SU-DHL-6 (cell line): ENCODE measurements around the gene FMNL3.

Experiments used
- H2AFZ ChIP-seq: fragments of 200-600 bp; sonication (generic); 2 replicates; pipeline ENCODE4 v1.6.1; 2014; ENCODE audit warnings: low read depth, mild to moderate bottlenecking, moderate library complexity, mixed read lengths, antibody characterized with exemption, low read length; ENCODE audit not compliant: severe bottlenecking
- H3F3A ChIP-seq: fragments of 200-600 bp; shearing (Covaris generic); 2 replicates; pipeline ENCODE4 v1.6.0; 2016; ENCODE audit warnings: antibody characterized with exemption, mild to moderate bottlenecking; ENCODE audit not compliant: insufficient read depth
- H3K27ac ChIP-seq: fragments of 200-600 bp; sonication (generic); 2 replicates; pipeline ENCODE4 v1.5.1; 2016; ENCODE audit warnings: low read depth, mild to moderate bottlenecking, low read length, moderate library complexity, mixed read lengths
- H3K27me3 ChIP-seq: fragments of 200-600 bp; sonication (generic), shearing (Covaris generic); 2 replicates; pipeline ENCODE4 v1.6.0; 2014; ENCODE audit warnings: mild to moderate bottlenecking, low read length
- H3K36me3 ChIP-seq: fragments of 200-600 bp; sonication (generic); 2 replicates; pipeline ENCODE4 v1.6.1; 2014; ENCODE audit warnings: mild to moderate bottlenecking, low read length, mixed read lengths
- H3K4me2 ChIP-seq: fragments of 300-600, 200-600 bp; shearing (Covaris generic), sonication (generic); 2 replicates; pipeline ENCODE4 v1.6.0; 2014; ENCODE audit warnings: low read length, low read depth, mild to moderate bottlenecking; ENCODE audit not compliant: poor library complexity, severe bottlenecking
- H3K4me3 ChIP-seq: fragments of 200-600 bp; sonication (generic); 2 replicates; pipeline ENCODE4 v1.5.1; 2014; ENCODE audit warnings: antibody characterized with exemption, low read length, mild to moderate bottlenecking, mixed read lengths; ENCODE audit not compliant: insufficient read depth, poor library complexity, severe bottlenecking
- H3K79me2 ChIP-seq: fragments of 200-600 bp; sonication (generic); 2 replicates; pipeline ENCODE4 v1.6.1; 2014; ENCODE audit warnings: mild to moderate bottlenecking, low read length, moderate library complexity; ENCODE audit not compliant: insufficient read depth
- H3K9ac ChIP-seq: fragments of 200-600 bp; sonication (generic); 2 replicates; pipeline ENCODE4 v1.7.0; 2014; ENCODE audit warnings: mild to moderate bottlenecking, low read length
- H3K9me2 ChIP-seq: fragments of 200-600 bp; sonication (generic); replicated peaks from 2 replicates; pipeline ENCODE4 v1.6.1; 2014; ENCODE audit warnings: low read length; ENCODE audit not compliant: insufficient read depth
- H3K9me3 ChIP-seq: fragments of 200-600 bp; sonication (generic); 2 replicates; pipeline ENCODE4 v1.6.1; 2014; ENCODE audit warnings: low read length, mixed read lengths; ENCODE audit not compliant: insufficient read depth
- H4K20me1 ChIP-seq: fragments of 200-600 bp; sonication (generic); 2 replicates; pipeline ENCODE4 v1.6.1; 2014; ENCODE audit warnings: low read depth, mild to moderate bottlenecking, antibody characterized with exemption, low read length, moderate library complexity, mixed read lengths
- CTCF ChIP-seq: fragments of 200-600 bp; sonication (generic); IDR thresholded peaks from one replicate; pipeline ENCODE4 v1.5.1; 2017; ENCODE audit warnings: antibody characterized with exemption, mild to moderate bottlenecking, low read length, moderate library complexity; ENCODE audit not compliant: insufficient read depth, poor library complexity, severe bottlenecking
- EZH2phosphoT487 ChIP-seq: fragments of 200-600 bp; sonication (generic), shearing (Covaris generic); conservative IDR thresholded peaks from 2 replicates; pipeline ENCODE4 v1.6.1; 2018; ENCODE audit warnings: mild to moderate bottlenecking, antibody characterized with exemption, low read length, moderate library complexity, mixed read lengths

The FMNL3 gene

DNA sequence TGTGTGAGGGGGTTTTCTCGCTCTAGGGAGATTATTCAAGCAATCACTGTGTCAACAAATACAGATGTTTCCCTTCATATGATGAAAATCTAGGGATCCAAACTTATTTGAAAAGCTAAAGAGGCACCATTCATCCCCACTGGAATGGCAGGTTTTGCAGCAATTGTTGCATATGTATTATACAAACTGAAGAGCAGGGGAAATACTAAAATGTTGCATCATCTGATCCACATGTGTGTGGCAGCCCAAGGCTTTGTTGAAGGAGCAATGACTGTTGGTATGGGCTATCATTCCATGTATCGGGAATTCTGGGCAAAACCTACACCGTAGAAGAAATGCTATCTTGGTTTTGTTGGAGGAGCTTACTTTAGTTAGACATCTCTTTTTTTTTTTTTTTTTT, 87.9 kb downstream of the FMNL3 start:
- Histone ChIP-seq H3K9ac (no peak overlapping the region), H3K4me3 (no peak overlapping the region), H2AFZ (no peak overlapping the region), H3K79me2 (no peaks in the 10 kb centered on the region), H3K9me3 (no peaks in the 10 kb centered on the region), H3K27ac (no peak overlapping the region), H4K20me1 (no peaks in the 10 kb centered on the region), H3K4me2 (no peak overlapping the region), H3K27me3 (no peaks in the 10 kb centered on the region), H3K36me3 (no peaks in the 10 kb centered on the region), H3K9me2 (no peaks in the 10 kb centered on the region), H3F3A (peaks cover 25% of the 10 kb centered on the region)
- TF ChIP-seq EZH2phosphoT487 = no peak
- TF ChIP-seq CTCF = no peak

DNA sequence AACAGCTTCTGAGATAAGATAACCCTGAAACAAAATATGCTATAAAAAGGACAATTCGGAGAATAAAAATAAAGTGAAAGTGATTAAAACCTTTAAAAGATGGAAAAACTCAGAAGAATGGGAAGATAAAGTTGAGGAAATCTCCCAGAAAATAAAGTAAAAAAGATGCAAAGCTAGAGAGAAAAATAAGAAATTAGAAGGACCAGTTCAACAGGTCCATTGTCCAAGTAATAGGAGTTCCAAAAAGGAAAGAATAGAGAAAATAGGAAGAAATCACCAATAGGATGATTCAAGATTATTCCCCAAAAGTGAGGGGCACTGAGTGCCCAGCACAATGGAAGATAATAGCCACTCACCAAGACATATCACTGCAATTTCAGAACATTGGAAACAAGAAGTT, 88.6 kb downstream of the FMNL3 start:
- Histone ChIP-seq H3K36me3 (no peaks in the 10 kb centered on the region), H3K79me2 (no peaks in the 10 kb centered on the region), H3K4me3 (no peak overlapping the region), H3K27ac (no peak overlapping the region), H3K9me3 (no peaks in the 10 kb centered on the region), H3K9me2 (no peaks in the 10 kb centered on the region), H3K4me2 (no peak overlapping the region), H4K20me1 (no peaks in the 10 kb centered on the region), H3K9ac (no peak overlapping the region), H3K27me3 (no peaks in the 10 kb centered on the region), H3F3A (peaks cover 19% of the 10 kb centered on the region), H2AFZ (no peak overlapping the region)
- TF ChIP-seq EZH2phosphoT487 (no peak), CTCF (no peak)

- TF ChIP-seq CTCF = no peak
- no peak for TF ChIP-seq EZH2phosphoT487
- no peaks in the 10 kb centered on the region for H3K9me2 ChIP-seq
- no peak overlapping the region for H3K4me2 ChIP-seq
Observed at GRCh38 chr12:49616533-49617219, 90.5 kb downstream of the FMNL3 start.

More at GRCh38 chr12:49616533-49617219, 90.5 kb downstream of the FMNL3 start:
- H3K9ac ChIP-seq = no peak overlapping the region
- H4K20me1 ChIP-seq = no peaks in the 10 kb centered on the region
- no peak overlapping the region for H3K27ac ChIP-seq
- no peaks in the 10 kb centered on the region for H3K9me3 ChIP-seq
- H3K79me2 ChIP-seq = no peaks in the 10 kb centered on the region
- H2AFZ ChIP-seq = no peak overlapping the region
- H3K36me3 ChIP-seq = no peaks in the 10 kb centered on the region
- H3K27me3 ChIP-seq = no peaks in the 10 kb centered on the region
- H3K4me3 ChIP-seq = no peak overlapping the region
- peaks cover 5% of the 10 kb centered on the region for H3F3A ChIP-seq
